PFSK-1 (cell line): ENCODE results near the gene SERPINB1.

ENCODE experiments used
- FOXP2 ChIP-seq: optimal IDR thresholded peaks from 2 replicates; pipeline ENCODE3; 2011; ENCODE audit warnings: borderline replicate concordance, control low read depth, inconsistent platforms; ENCODE audit not compliant: insufficient read depth; ENCODE audit errors: extremely low read length, extremely low read depth
- REST ChIP-seq, 2 experiments: IDR thresholded peaks; 2 replicates each; pipeline versions ENCODE4 v1.6.1 to v1.8.0; 2011 to 2012; ENCODE audit warnings: low read depth in 2 of 2, low read length in 2 of 2, control low read depth in 1 of 2, inconsistent platforms in 1 of 2, mild to moderate bottlenecking in 1 of 2, moderate library complexity in 1 of 2; ENCODE audit not compliant: insufficient read depth in 1 of 2
- TAF1 ChIP-seq: IDR thresholded peaks from 2 replicates; pipeline ENCODE4 v1.6.1; 2012; ENCODE audit warnings: low read length, control low read depth, borderline replicate concordance; ENCODE audit not compliant: insufficient read depth

GRCh38 chr6:2818593-2818992, 23.1 kb downstream of the SERPINB1 start:
- TF ChIP-seq TAF1 (no peak), REST (IDR thresholded peaks at IDR 0.05; ENCODE audit: insufficient read depth in 1 of 2, low read depth in 2 of 2, low read length in 2 of 2) (no peak), FOXP2 (no peak)
